HFF-Myc (cell line): ENCODE measurements around the gene CRYBA4.

Experiments used
- DNase-seq: peaks from one replicate; pipeline ENCODE4 v3.0.0-alpha.2; 2011; ENCODE audit warnings: low read depth; ENCODE audit errors: extremely low read depth
- H3K4me3 ChIP-seq: replicated peaks from 2 replicates; pipeline ENCODE4 v1.5.1; 2011; ENCODE audit warnings: low read depth, mild to moderate bottlenecking, control low read depth, low read length
- TF ChIP-seq, protein P1 (sequence below): IDR thresholded peaks from 2 replicates; pipeline ENCODE4 v1.5.1; 2012; ENCODE audit warnings: mild to moderate bottlenecking, low read depth, low read length, control low read depth; ENCODE audit errors: missing control alignments

CRYBA4 gene

DNA sequence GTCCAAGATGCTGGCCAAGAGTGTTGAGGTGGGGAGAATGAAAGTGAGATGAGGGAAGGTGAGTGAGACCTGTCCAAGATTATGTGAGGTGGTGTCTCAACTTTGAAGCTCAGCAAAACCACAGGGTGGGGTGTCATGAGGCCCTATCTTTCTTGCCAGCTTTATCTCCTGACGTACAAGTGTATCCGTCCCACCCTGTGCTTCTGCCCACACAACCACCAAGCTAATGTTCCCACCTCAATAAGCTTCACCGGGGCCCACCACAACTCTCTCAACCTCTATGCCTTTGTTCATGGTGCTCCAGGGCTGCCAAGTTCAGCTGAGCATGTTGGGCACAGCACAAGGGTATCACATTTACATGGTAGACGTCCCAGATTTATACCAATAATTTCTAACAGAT, 24.7 kb upstream of the CRYBA4 start:
- no peak for DNase-seq
- no peak overlapping the region for H3K4me3 ChIP-seq
- TF ChIP-seq, protein P1, sequence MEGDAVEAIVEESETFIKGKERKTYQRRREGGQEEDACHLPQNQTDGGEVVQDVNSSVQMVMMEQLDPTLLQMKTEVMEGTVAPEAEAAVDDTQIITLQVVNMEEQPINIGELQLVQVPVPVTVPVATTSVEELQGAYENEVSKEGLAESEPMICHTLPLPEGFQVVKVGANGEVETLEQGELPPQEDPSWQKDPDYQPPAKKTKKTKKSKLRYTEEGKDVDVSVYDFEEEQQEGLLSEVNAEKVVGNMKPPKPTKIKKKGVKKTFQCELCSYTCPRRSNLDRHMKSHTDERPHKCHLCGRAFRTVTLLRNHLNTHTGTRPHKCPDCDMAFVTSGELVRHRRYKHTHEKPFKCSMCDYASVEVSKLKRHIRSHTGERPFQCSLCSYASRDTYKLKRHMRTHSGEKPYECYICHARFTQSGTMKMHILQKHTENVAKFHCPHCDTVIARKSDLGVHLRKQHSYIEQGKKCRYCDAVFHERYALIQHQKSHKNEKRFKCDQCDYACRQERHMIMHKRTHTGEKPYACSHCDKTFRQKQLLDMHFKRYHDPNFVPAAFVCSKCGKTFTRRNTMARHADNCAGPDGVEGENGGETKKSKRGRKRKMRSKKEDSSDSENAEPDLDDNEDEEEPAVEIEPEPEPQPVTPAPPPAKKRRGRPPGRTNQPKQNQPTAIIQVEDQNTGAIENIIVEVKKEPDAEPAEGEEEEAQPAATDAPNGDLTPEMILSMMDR, result no peak

DNA sequence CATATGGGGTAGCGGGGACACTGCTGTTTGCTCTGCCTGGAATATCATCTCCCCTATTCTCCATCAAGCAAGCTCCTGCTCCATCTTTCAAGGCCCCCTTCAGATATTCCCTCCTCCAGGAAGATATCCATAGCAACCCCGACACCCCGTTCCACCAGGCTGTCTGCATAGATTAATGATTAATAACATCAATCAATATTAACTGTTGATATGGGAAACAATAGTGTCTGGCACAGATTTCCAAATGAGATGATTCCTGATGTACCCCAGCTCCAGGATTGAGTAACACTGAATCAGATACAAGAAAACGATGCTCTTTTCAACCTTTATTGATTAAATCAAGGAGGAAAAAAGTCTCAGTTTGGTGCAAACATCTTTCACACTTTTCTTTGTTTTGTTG, 24.3 kb upstream of the CRYBA4 start:
- TF ChIP-seq, protein P1, result no peak
- no peak overlapping the region for H3K4me3 ChIP-seq
- no peak for DNase-seq

DNA sequence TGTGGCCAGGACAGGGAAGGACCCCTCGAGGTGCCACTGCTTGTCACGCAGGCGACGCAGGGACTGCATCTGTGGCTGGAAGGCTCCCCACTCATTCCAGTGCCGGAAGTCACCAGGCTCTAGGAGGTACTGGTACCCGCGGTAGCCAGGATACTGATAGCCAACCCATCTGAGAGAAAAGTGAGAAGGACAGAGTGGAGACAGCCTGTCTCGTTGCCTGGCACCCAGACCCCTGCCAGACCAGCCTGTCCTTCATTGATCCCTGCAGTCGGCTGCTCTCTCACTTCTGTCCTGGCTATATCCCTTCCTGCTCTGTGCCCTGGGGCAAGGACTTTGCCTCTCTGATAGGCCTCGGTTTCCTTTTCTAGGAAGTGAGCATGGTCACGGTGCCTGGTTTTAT, 22.3 kb upstream of the CRYBA4 start:
- H3K4me3 ChIP-seq, result no peak overlapping the region

DNA sequence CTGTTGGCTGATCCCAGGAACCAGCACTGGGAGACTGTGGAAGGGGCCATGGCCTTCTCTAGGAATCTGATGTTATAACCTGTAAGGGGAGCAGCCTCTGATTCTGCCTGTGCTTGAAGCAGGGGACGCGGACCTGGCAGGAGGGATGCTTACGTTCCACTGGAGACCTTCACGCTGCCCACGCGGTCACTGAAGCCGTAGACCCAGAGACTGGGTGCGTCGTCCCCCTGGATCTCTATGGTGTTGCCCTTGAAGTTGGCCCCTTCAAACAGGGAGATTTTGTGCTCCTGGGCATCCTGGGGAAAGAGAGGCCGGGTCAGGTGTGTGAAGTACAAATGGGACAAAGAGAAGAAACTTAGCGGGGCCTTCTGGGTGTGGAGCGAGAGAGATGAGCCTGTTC, 20.0 kb upstream of the CRYBA4 start:
- no peak overlapping the region for H3K4me3 ChIP-seq
- DNase-seq, result no peak
- TF ChIP-seq, protein P1, result no peak

More for the DNA sequence above, 22.3 kb upstream of the CRYBA4 start:
- DNase-seq, result no peak
- TF ChIP-seq, protein P1, result no peak

DNA sequence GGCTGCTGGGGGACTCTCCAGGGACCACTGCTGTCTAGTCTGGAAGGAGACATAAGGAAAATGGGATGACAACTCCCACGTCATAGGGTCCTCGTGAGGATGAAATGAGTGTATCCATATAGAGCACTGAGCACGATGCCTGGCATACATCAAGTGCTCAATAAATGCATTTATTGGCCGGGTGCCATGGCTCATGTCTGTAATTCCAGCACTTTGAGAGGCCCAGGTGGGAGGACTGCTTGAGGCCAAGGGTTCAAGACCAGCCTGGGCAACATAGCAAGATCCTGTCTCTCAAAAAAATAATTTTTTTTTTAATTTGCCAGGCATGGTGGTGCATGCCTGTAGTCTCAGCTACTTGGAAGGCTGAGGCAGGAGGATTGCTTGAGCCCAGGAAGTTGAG, 19.6 kb upstream of the CRYBA4 start:
- TF ChIP-seq, protein P1, result no peak
- DNase-seq, result no peak

DNA sequence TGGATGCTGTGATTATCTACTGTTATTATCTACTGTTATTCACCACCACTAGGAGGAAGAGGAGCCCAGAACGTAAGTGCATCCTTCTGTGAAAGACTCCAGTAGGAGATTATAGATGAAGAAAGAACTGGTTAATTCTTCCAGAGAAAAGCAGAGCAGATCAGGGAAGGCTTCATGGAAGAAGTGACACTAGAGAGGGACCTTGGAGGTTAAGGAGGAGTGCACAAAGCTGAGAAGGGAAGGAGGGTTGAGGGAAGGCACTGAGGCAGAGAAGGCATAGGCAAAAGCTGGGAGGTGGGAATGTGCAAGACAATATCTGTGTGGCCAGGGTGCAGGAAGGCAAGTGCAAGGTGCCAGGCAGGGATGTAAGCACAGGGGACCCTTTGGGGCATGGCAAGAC, 17.4 kb upstream of the CRYBA4 start:
- DNase-seq, result no peak
- no peak overlapping the region for H3K4me3 ChIP-seq
- TF ChIP-seq, protein P1, result no peak

More for the DNA sequence above, 19.6 kb upstream of the CRYBA4 start:
- H3K4me3 ChIP-seq, result no peak overlapping the region

DNA sequence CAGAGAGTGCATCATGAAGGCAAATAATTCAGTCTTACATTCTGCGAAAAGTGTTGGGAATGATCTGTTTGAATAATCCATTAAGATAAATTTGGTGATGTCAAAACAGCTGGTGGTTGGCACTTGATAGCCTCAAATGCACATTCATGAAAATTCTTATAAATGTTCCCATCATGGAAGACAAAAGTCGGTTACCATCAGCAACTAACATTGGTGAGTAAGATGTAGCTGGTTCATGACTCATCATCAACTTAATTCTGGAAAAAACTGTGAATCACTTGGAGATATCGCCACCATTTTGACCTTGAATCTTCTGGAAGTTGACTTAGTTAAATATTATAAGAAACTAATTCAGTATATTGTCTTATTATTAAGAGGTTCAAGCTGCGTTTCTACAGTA, 15.2 kb upstream of the CRYBA4 start:
- TF ChIP-seq, protein P1, result no peak
- DNase-seq, result no peak
- H3K4me3 ChIP-seq, result no peak overlapping the region
